HG02759 (cell line): Measurements from ENCODE around the gene HS3ST6.
"Not testable (repeated sequence)": the region's sequence is repeated elsewhere in the genome, so short reads cannot be mapped to it uniquely, and the experiment has no call there.

Experiments
- ATAC-seq: cut with Tn5 transposase; IDR thresholded peaks from one replicate; pipeline ENCODE4 v1.9.1; 2021; ENCODE audit warnings: mild to moderate bottlenecking, moderate library complexity; ENCODE audit not compliant: unreplicated experiment

Gene HS3ST6

DNA sequence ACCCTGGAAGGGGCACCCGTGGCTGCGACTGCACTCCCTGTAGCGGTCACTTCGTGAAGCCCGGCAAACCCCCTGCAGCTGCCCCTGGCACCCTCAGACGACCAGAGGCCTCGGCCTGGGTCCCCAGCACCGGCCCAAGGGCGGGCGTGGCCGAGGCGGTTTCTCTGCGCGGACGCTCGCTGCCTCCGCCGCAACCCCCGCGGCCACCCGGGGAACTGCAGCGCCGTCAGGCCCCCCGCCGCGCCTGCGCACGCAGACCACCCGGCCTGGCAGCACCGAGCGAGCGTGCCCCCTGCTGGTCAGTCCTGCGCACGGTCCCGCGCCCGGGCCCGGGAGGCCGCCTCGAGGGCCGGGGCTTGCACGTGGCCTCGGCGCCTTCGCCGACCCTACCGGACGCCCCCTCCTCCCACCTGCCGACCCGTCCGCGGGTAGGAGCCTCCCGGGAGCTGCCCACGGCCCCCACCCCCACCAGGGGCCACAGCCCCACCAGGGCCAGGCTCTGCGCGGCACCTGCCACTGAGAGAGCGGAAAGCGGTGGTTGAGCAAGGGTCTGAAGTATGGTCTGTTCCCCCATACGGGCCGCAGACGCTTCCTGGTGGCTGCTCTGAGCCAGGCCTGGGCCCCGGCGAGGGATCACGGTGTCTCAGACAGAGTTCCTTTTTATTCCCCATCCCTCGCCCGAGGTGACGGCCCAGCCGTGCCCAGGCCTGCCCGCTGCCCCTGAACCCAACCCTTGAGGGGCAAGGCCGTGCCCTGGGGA, 11.5 kb upstream of the HS3ST6 start:
- peak; percentile 93 for ATAC-seq

- ATAC-seq: peak; percentile 10
Observed at GRCh38 chr16:1929105-1929504, 10.9 kb upstream of the HS3ST6 start.

- no peak for ATAC-seq
Observed at GRCh38 chr16:1926271-1926670, 8.1 kb upstream of the HS3ST6 start.

GRCh38 chr16:1924095-1924494, 5.9 kb upstream of the HS3ST6 start:
- no peak for ATAC-seq

DNA sequence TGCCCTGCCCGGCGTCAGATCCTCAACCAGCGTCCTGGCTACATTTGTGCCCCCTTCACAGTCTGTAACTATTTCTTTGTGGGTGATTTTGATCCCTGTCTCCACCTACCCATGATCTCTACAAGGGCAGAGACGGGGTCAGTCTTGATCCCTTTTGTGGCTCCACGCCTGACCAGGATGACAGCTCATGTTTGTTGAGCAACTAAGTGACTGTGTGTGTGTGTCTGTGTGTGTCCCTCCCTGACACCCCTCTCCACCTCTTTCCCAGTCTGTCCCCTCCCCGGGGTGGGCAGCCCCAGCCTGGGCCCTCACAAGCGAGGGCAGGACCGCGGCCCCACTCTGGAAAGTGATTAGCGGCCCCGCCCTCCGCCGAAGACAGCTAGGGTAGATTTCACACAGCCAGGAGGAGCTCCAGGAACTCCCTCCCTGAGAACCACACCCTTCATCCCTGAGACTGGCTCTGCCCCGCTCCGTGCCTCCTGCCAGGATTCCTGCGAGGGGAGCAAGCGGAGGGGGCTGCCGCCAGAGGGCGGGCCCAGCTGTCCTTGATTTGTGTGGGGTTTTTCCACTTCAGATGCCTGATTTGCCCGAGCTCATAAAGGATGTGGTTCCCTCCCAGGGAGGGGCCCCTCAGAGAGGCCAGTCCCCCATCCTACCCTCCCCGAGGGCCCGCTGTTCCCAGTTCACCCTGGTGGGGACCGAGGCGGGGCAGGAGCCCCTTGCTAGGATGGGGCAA, 5.3 kb upstream of the HS3ST6 start:
- ATAC-seq: no peak

- no peak for ATAC-seq
Observed at GRCh38 chr16:1922357-1922756, 4.1 kb upstream of the HS3ST6 start.

DNA sequence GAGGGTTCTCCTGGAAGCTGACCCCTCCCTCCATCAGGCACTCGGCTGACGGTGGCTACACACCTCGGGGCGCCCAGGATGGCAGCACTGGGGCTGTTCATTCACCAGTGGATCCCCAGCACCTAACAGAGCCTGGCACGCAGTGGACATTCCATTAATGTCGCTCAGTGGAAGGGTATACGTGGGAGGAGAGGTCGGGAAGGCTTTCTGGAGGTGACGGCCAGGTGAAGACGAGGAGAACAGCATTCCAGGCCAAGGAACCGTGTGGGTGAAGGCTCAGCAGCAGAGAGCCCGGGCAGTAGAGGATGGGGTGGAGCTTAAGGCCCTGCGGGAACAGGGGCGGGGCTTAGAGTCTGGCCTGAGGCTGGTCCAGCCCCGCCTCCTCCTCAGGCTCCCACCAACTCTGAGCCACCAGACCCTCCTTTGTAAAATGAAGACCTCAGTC, 2.5 kb upstream of the HS3ST6 start:
- ATAC-seq: no peak

DNA sequence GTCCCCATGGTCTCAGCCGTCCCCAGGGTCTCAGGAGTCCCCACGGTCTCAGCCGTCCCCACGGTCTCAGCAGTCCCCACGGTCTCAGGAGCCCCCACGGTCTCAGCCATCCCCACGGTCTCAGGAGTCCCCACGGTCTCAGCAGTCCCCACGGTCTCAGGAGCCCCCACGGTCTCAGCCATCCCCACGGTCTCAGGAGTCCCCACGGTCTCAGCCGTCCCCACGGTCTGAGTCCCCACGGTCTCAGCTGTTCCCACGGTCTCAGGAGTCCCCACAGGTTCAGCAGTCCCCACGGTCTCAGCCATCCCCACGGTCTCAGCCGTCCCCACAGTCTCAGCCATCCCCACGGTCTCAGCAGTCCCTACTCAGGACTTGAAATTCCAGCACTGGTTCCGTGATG, 1.9 kb upstream of the HS3ST6 start:
- not testable (repeated sequence) for ATAC-seq

DNA sequence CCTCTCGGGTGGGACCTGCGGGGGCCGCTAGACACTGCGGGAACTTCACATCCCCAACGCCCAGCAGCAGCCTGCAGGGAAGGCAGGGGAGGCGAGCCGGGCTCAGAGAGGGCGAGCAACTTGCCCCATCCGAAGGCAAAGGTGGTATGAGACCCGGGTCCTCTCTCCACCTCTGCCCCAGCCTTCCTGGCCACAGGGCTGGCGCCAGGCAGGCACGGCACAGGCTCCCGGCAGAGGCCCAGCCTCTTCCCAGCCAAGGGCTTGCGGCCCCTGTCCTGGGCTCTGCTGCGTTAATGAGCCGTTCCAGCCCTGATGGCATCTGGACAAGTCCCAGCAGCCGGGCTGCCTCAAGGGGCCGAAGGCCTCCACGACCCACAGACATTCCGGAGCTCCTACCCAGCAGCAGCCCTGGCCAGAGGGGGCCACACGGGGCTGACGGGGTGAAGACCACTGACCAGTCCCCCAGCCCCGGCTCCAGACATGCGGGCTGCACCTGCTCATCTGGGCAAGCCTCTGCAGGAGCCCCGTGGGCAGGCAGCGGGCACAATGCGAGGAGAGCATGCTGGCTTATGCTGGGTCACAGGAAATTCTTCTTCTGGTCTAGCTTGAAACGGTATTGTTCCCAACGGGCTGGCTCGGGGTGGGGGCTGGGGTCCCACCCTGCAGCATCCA, 1.2 kb upstream of the HS3ST6 start:
- ATAC-seq: no peak

DNA sequence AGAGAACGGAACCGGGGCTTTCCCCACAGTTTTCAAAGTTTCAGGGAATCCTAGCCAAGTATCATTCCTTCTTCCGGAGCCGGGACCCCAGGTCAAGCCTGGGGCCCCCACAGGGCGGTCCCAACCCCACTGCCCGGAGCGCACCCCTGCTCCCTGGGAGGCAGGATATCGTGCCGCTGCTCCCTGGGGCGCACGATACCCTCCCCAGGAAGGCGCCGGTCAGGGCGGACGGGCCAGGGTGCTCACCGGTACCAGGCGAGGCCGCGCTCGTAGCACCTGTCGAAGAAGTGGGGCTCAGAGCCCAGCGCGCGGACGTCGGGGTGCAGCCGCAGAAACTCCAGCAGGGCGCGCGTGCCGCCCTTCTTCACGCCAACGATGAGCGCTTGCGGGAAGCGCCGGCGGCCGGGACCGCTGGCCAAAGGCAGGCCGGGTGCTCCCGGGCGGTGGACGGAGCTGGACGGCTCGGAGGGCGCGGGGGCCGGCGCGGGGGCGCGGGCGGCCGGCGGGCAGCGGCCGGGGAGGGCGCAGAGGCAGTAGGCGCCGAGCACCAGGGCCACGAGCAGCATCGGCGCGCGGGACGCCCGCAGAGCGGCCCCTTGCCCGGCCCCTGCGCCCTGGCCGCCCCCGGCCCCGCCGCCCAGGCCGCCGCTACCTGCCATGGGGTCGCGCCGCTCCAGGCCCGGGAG, 407 bp downstream of the HS3ST6 start:
- no peak for ATAC-seq

DNA sequence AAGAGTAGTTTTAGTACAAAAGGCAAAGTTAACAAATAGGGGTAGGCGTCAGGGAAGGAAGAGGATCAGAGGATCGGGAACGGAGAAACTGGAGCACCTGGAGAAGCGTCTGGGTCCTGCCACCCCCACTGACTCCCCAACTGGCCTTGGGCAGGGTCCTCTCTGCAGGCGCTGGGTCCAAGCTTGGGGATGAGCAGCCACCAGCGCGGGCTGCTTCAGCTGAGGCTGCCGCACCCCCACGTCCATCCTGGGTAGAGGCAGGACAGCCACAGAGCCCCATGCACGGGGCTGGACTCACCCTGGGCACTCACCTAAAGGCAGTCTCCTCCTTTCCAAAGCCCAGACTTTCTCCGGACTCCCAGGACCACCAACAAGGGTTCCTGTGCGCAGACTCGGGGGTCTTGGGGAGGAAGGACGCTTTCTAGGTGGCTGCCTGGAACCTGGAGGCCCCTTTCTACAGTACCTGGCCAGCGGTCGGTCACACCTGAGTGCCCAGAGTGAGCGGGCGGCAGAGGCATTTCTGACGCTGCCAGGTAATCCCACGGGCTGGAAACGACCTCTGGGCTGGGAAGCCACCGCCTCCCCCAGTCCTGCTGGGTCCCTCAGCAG, 1.1 kb downstream of the HS3ST6 start:
- ATAC-seq: no peak

- no peak for ATAC-seq
Observed at GRCh38 chr16:1916640-1916990, 1.6 kb downstream of the HS3ST6 start.

GRCh38 chr16:1915732-1916639, 2.2 kb downstream of the HS3ST6 start:
- ATAC-seq: no peak

- no peak for ATAC-seq
Observed at GRCh38 chr16:1914988-1915387, 3.2 kb downstream of the HS3ST6 start.

DNA sequence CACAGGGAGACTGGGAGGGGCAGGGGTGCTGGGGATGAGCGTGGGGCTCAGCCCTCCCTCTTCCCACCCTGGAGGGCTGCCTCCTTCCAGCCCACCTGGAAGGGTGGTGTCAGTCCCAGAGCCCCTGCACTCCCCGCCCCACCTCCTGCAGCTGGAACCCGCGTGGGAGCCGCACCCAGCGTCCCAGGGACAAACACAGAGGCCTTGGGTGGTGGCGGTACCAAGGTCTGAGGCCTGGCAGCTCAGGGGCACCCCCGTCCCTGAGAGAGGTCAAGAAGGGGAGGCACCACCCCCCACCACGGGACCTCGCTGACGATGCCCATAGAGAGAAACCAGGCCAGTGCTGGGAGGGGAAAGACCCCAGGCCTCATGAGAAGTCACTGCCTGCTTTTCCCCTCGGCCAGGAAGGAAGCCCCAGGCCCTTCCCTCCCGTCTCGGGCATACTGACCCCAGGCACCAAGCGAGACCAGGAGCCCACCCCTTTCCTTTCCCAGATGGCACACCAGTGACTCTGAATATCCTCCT, 4.1 kb downstream of the HS3ST6 start:
- no peak for ATAC-seq

GRCh38 chr16:1913327-1914083, 4.7 kb downstream of the HS3ST6 start:
- ATAC-seq: no peak

GRCh38 chr16:1912215-1912543, 6.0 kb downstream of the HS3ST6 start:
- ATAC-seq: no peak

- ATAC-seq: no peak
Observed at GRCh38 chr16:1911467-1912214, 6.6 kb downstream of the HS3ST6 start.
